HG02938 (cell line): ENCODE results near the gene TAGLN.
"Not testable (repeated sequence)": the region's sequence is repeated elsewhere in the genome, so short reads cannot be mapped to it uniquely, and the experiment has no call there.

ENCODE experiments used
- ATAC-seq: cut with Tn5 transposase; IDR thresholded peaks from one replicate; pipeline ENCODE4 v1.9.1; 2021; ENCODE audit warnings: mild to moderate bottlenecking, moderate library complexity; ENCODE audit not compliant: unreplicated experiment

Gene TAGLN

DNA sequence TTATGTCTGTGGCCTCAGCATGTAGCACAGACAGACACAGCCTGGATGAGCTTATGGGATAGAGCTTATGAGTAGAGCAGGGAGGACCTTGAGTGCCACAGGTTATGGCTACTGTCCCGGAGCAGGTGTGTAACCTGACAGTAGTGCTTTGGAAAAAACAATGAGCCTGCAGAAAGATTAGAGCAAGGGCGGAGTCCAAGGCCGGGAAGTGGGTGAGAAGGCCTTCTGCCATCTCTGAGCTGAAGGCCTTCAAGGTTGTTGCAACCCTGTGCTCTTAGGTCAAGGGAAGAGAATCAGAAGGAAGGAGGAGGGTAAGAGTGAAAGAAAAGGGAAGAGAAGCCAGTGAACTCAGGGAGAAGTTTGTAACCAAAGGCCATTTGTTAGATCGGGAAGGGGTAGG, 3.9 kb upstream of the TAGLN start:
- no peak for ATAC-seq

- no peak for ATAC-seq
These were observed 3.4 kb upstream of the TAGLN start for GRCh38 chr11:117195761-117196160.

DNA sequence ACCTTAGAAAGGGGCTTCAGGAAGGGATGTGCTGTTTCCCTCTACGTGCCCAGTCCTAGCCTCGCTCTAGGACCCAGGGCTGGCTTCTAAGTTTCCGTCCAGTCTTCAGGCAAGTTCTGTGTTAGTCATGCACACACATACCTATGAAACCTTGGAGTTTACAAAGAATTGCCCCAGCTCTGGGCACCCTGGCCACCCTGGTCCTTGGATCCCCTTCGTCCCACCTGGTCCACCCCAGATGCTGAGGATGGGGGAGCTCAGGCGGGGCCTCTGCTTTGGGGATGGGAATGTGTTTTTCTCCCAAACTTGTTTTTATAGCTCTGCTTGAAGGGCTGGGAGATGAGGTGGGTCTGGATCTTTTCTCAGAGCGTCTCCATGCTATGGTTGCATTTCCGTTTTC, 2.2 kb upstream of the TAGLN start:
- ATAC-seq, result no peak

DNA sequence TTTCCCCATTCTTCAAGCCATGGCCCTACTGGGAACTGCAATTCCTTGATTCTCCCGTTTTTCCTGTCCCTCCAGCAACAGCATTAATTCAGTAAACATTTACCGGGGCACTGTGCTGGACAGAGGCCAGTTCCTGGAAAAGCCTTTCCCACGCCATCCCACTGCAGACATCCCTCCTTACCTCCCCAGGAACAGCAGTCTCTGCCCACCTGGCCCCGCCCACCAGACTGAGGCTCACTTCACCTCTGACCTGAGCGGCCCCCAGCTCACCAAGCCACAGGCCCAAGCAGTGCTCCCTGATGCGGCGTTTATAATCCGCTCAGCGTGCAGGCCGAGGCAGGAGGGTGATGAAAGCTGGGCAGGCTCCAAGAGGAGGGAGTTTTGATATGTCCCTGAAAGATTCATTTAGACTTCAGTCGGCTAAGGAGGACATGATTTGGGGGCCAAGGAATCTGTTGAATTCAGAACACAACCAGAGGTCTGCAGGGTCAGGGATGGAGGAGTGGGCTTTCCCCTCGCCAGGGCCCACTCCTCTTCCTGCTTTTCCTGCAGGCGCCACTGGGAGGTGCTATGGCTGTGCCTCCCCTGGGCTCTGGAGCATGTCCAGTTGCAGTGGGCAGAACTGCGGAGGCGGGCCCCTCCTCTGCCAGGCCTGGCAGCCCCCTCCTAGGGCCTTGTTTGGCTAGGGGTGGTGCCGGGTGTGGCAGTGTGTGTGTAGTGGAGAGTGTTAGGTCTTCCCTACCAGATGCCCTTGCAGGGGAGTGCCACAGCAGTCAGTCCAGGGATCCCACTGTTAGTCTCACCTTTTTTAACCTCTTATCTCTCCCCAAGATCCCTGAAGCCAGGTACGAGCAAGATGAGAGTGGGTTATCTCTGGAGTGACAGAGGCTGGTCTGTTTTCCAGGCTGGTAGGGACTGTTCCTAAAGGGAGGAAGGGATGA, 1.4 kb upstream of the TAGLN start:
- no peak for ATAC-seq

DNA sequence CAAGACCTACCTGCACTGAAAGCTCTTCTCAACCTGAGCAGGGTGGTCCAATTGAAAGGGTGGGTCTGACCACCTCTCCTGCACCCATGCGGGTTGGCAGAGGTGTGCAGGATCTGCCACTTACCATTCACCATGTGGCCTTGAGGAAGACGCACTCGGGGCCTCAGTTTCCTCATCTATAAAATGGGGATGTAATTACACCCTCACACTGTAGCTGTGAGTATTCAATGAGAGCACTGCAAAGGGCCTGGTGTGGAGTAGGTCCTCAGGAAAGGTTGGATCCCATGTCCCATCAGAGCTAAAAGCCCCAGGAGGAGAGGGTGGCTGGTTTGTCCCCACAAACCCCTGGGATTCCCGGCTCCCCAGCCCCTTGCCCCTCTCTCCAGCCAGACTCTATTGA, 557 bp upstream of the TAGLN start:
- no peak for ATAC-seq

- no peak for ATAC-seq
These were observed 994 bp downstream of the TAGLN start for GRCh38 chr11:117199916-117200812.

- no peak for ATAC-seq
These were observed 1.9 kb downstream of the TAGLN start for GRCh38 chr11:117200813-117201657.

DNA sequence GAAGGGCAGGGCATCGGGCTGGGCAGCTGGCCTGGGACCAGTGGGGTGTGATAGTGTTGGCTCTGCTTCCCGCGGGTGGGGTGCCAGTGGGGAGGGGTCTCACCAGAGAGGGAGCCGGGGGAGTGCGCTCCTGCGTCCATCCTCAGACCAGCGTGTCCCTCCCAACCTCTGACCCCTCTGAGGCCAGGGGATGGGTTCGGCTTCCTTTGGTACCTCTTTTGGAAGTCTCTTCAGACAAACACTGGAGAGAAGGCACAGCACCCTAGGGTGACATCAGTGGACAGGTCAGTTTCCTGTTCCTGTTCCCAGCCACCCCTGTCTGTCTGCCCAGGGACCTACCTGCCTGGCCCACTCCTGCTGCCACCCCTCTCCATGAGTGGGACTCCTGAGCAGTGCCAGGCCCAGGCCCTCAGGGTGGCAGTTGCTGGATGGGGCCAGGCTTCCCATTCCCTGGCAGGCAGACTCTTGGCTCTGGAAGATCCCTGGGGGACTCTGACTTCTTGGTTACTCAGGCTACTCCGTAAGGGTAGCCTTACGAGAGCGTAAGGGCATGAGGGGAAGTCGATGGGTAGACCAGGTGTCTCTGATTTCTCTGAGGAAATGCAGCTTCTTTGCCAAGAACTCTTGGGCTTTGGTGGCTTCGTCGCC, 2.6 kb downstream of the TAGLN start:
- ATAC-seq, result no peak

DNA sequence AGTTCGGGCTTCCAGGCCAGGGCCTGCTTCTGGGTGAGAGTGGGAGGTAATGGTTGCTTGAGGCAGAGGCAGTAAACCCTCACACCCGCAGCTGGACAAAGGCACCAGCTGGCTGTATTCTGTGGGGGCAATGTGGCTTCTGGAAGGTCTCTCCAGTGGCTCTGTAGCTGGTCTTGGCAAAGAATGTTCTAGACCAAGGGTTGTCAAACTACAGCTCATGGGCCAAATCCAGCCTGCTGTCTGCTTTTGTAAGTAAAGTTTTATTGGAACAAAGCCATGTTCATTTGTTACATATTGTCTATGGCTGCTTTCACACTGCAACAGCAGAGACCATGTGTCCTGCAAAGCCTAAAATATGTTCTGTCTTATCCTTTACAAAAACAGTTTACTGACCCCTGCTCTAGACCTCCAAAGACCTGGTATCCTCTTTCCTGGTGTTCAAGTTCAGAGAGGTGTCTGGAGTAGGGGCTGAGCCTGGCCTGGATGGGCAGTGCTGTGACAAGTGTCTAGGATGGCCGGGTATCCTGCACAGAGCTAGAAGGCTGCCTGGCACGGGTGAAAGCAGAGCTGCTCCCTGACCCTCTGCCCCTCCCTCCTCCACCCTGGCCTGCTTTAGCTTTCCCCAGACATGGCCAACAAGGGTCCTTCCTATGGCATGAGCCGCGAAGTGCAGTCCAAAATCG, 3.4 kb downstream of the TAGLN start:
- ATAC-seq, result no peak

GRCh38 chr11:117203069-117203407, 3.9 kb downstream of the TAGLN start:
- ATAC-seq, result no peak

DNA sequence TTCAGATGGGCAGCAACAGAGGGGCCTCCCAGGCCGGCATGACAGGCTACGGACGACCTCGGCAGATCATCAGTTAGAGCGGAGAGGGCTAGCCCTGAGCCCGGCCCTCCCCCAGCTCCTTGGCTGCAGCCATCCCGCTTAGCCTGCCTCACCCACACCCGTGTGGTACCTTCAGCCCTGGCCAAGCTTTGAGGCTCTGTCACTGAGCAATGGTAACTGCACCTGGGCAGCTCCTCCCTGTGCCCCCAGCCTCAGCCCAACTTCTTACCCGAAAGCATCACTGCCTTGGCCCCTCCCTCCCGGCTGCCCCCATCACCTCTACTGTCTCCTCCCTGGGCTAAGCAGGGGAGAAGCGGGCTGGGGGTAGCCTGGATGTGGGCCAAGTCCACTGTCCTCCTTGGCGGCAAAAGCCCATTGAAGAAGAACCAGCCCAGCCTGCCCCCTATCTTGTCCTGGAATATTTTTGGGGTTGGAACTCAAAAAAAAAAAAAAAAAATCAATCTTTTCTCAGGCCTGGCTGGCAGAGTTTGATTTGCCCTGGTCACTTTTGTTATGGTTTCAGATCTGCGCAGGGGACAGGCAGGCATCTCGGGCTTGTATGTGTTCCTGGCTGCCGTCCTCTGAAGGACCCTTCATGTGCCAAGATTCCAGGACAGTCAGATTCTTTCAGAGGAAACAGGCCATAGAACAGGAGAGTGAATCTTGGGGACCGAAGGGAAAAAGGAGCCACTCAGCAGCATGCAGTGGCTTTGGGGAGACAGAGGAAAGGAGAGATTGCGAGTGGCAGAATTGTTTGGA, 5.3 kb downstream of the TAGLN start:
- ATAC-seq, result no peak

DNA sequence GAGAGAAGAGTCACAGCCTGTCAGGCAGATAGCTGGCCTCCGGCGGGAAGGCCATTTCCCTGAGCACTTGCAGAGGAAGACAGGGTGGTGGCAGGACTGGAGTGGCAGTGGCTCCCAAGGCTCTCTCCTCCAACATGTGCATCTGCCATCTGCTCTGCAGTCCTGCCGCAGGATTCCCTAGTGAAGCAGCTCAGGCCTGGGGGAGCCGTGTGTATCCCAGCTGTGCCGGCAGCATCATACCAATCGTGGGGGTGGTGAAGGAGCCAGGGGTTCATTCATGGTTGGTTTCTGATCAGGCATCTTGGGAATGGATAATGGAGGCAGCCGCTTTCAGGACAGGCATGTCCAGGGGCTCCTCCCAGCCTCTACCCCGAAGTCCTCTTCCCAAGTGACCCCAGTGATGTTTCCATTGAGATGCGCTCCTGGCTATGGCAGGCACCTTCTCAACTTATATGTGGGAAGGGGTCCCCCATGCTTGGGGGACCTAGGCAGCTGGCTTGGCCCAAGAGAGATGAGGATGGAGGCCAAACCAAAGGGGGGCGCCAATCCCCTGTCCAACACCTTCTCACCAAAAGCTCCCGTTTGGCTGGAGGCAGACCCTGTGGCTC, 6.1 kb downstream of the TAGLN start:
- ATAC-seq, result no peak

GRCh38 chr11:117206111-117206510, 6.9 kb downstream of the TAGLN start:
- ATAC-seq, result not testable (repeated sequence)

- ATAC-seq, result not testable (repeated sequence)
These were observed 7.7 kb downstream of the TAGLN start for GRCh38 chr11:117206859-117207258.

DNA sequence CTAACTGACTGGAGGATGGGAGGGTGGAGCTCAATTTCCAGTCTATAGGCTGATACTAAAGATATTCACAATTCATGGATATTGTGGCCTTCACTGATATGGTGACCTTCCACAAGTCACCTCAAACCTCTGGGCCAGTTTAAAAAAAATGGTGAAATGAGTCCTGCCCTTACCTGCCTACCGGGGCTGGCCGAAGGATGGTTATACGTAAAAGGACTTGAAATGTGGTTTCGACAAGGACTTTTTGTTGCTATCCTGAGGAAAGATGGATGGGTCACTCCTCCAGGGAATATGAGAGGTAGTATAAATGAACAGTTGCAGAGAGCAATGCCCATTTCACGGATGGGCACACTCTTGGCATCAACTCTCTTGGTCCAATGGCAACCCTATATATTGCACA, 8.3 kb downstream of the TAGLN start:
- ATAC-seq, result not testable (repeated sequence)

- not testable (repeated sequence) for ATAC-seq
These were observed 9.5 kb downstream of the TAGLN start for GRCh38 chr11:117208710-117209109.

GRCh38 chr11:117209351-117210125, 10.4 kb downstream of the TAGLN start:
- ATAC-seq, result not testable (repeated sequence)

GRCh38 chr11:117210620-117211019, 11.4 kb downstream of the TAGLN start:
- ATAC-seq, result no peak
